GM19438 (cell line): Measurements from ENCODE around the gene PCDH15.

Experiments
- ATAC-seq: cut with Tn5 transposase; IDR thresholded peaks from one replicate; pipeline ENCODE4 v1.9.1; 2021; ENCODE audit warnings: low read depth; ENCODE audit not compliant: unreplicated experiment

PCDH15 gene

DNA sequence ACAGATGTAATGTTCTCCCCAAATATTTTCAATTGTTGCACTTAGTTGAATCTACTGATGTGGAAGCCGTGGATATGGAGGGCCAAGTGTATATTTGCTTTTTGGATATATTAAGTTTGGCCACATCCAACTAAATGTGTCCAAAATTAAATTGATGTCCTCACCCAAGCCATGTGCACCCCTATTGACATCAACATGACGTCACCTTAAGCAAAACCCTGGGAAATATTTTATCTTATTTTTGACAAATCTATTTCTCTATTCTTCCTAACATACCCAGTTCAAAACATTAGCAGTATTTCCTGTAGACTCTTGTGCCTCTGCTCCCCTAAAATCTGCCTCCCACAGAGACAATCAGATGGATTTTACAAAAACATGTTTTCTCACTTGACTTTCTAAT is 652.5 kb downstream of the PCDH15 start:
- no peak for ATAC-seq

DNA sequence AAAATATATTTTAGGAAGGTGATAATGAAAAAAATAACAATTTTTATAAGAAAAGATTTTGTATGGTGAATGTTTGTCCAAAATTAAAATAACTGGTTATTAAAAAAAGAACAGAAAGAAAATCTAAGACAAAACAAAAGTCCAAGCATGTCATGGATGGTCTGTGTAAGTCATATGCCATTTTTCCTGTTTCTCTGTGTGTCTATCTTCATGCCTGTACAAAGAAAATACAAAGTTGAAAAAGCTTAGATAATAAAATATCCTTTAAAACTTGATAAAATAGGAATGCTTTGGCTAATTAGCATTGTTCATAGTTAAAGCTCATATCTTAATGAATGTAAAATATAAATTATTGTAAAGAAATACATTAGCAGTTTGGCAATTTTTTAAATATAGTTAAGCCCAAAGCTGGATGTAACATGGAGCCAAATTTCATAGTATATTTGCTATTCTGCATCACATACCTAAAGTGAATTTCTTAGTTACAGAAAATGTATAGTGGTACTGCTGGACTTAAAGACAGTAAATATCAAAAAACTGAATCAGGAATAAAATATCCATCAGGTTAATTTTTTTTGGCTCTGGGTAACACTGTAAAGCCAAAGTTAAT is 661.1 kb downstream of the PCDH15 start:
- no peak for ATAC-seq

GRCh38 chr10:54137396-54137795 is 663.6 kb downstream of the PCDH15 start:
- no peak for ATAC-seq

GRCh38 chr10:54133203-54133602 is 667.8 kb downstream of the PCDH15 start:
- ATAC-seq = no peak

DNA sequence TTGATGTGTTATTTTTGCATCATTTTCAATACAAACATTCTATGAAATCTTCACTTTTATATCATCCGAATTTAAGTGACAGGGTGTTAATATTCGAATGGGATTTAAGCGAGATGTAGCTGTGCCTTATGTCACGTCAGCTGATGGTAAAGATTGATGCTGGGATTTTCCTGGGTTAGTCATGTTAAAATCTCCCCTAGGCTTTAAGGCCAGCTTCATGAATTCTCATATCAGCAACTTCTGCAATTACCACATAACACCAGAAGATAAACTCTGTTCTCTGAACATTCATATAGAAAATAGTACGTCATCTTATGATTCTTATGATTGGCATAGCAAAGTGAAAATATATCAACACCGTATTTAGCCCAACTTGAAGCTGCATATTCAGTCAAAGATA is 669.2 kb downstream of the PCDH15 start:
- ATAC-seq = no peak

GRCh38 chr10:54130394-54130793 is 670.6 kb downstream of the PCDH15 start:
- ATAC-seq = no peak

DNA sequence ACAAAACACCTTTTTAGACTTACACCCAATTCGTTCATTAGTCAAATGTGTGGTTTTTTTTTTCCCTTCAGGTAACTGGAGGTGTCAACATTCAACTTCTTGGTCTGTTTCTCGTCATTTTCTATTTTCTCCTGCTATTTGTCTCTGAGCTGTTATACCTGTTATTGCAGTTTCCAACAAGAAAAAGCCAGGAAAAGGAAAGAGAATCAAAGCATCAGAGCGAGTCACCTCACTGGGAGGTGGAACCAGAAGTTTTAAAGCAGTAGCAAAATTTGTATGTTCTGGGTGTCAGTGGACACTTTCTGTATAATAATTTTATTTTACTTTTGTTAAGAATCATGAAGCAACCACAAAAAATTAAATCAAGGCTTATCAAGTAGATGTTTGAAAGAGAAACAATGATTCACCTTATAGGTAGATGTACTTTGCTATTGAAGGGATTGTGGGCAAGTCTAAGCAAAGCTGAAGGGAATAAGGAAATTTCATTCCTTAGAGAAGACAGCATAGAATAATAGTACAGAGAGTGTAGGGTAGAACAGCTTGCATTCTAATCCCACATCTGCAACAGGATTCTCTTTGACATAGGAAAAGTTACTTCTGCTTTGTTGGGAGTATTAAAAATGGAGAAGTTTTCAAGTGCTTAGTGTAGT is 675.8 kb downstream of the PCDH15 start:
- no peak for ATAC-seq

GRCh38 chr10:54124209-54124885 is 676.7 kb downstream of the PCDH15 start:
- no peak for ATAC-seq

GRCh38 chr10:54120806-54121205 is 680.2 kb downstream of the PCDH15 start:
- no peak for ATAC-seq

DNA sequence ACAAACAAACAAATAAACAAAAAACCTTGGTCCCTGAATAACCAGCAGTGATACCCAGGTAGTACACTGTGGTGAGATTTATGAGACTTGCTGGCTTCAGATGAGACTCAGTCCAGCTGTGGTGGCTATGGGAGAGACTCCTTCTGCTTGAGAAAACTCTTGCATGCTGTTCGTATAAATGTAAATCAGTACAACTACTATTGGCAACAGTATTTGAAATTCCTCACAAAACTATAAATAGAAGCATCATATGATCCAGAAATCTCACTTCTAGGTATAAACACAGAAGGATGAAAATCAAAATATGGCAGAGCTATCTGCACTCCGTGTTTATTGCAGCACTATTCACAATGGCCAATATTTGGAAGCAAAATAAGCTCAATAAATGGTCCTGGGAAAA is 692.1 kb downstream of the PCDH15 start:
- ATAC-seq = no peak

DNA sequence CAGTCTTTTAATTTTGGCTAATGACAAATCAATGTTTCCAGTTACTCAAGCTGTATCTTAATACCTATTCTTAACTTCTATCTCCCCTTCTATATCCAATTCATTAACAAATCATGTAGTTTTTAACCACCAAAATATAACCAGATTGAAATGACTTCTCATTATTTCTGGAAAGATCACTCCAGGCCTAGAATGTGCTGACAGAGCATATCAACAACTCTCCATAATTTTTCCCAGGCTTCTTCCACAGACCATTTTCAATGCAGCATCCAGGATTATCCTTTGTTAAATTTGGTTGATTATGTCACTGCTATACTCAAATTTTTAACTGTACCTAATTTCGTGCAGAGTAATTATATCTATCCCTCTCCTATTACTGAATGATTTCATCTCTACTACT is 704.1 kb downstream of the PCDH15 start:
- no peak for ATAC-seq

DNA sequence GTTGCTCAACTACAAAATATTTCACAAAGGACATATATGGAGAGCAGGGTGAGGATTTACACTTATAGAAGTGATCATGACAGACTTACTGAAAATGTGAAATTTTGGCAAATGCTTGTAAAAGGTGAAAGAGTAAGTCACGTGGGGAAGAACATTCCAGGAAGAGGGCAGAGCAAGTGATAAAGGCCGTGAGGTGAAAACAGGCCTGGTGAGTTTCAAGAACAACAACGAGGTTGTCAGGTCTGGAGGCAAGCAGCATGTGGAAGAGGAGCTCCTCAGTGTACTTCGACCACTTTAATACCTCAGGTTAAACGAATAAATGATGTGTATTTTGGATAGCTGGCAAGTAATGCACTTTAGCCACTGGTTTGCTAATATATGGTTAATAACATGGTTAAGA is 706.7 kb downstream of the PCDH15 start:
- no peak for ATAC-seq

DNA sequence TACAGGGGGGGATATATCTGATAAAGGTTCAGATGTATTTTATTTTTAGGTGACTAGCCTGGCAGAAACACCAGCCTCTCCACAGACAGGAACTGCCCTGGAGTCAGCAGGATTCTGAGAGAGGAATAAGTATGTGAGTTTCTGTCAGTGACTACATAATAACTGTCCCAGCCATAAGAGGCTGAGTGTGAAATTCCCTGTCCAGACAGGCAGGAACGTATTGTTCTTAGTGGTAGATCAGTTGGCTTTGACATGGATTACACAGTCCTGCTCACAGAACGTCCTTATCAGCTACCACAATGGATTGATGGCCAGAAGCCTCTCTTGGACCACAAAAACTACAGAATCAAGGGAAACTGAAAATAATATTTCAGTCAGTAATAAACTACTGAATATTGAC is 709.8 kb downstream of the PCDH15 start:
- no peak for ATAC-seq

DNA sequence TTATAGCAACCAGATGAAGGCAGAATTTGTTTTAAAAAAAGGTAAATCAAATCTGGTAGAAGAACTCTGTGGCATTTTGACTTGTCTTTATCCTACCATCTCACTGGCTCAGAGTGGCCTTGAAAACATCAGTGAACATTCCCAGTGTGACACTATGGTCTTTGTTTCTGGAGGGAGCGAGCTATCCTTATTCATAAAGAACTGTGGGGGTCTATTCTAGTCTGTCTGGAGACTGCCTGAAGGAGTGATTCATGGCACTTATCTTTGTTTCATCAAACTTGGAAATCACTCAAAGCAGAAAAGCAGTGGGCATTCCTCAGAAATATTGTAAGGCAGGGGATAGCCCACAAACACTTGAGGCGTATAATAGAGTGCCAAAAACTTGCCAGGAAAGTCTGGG is 719.1 kb downstream of the PCDH15 start:
- ATAC-seq = no peak

DNA sequence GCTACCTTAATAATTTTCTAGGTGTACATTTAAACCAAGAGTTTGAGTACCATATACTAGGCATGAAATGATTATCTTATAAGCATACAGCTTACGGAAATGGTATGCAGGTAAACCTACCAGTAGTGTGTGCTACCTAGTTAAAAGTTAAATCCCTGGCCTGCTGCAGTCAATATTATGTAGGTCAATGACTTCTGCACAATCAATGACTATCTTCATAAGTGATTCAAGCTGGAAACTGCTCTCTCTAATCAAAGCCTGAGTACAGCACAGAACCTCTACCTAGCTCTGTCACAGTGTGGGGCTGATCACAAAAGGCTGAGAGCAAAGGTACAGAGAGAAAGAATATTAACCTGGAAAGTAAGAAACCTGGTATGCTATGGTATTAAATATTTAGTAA is 733.7 kb downstream of the PCDH15 start:
- ATAC-seq = no peak

DNA sequence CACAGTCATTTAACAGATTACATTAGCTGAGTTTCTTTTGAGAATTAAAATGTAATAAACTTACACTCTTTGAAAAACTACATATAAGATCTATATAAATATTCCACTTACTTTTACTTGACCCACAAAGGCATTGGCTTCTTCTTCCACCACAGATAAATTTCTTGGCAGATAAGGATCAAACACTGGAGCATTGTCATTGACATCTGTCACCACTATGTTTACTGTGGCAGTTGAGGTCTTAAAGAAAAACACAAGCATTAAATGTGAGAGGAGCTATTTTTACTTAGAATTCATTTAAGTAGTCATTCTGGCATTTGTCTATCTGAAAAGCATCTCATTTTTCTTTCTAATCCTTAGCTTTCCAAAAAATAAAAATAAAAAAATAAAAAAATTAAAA is 734.4 kb downstream of the PCDH15 start:
- no peak for ATAC-seq

DNA sequence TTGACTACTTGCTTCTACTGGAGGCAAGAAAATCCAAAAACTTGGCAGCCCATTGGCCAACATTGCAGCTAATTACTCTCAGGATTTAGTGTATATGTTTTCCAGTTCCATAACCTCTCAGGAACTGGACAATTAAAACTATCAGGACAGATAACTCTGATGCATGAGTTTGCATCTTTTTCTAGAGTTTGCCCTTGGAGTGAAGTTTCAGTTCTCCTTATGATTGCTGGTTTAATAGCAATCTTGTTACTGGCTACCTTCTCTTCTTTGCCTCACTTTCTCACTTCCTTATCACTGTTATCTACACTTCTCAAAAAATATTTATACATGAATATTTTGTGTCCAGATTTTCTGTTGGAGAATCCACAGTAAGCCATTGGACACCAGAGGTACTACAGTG is 735.9 kb downstream of the PCDH15 start:
- no peak for ATAC-seq

DNA sequence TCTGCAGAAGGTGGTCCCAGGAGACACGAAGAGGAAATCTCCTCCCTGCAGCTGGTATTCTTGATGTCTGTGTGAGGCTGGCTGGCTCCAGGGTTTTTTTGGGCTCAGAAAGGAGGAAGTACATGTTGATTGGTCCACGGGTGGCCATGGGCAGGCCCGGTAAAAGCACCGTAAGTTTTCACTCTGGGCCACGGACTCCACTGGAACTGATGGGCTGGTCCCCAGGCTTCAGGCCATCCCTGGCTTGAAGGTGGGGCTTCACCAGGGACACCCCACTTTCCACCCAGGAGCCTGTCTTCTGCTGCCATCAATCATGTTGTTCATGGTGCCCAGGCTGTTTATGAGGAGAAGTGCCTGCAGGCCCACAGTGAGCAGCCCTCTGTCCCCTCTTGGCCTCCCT is 736.8 kb downstream of the PCDH15 start:
- ATAC-seq = no peak

- ATAC-seq = no peak
Observed at GRCh38 chr10:54063514-54063913, 737.5 kb downstream of the PCDH15 start.

DNA sequence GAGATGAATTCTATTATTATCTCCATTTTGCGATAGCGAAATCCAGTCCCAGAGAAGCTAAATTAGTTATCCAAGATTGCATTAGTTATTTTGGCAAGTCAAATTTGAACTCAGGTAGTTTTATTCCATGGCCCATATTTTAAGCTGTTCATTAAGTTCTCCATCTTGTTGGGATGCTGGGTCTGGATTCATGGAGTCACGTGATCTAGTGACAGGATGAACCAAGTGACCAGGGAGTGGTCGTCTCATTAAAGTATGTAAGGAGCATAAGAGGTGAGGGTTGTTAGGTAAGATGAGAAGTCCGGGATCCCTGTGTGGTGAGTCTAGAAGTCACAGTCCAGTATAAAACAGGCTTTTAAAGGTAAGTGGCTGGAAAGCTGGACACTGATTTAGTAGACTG is 740.5 kb downstream of the PCDH15 start:
- no peak for ATAC-seq

GRCh38 chr10:54057357-54057756 is 743.7 kb downstream of the PCDH15 start:
- ATAC-seq = no peak

DNA sequence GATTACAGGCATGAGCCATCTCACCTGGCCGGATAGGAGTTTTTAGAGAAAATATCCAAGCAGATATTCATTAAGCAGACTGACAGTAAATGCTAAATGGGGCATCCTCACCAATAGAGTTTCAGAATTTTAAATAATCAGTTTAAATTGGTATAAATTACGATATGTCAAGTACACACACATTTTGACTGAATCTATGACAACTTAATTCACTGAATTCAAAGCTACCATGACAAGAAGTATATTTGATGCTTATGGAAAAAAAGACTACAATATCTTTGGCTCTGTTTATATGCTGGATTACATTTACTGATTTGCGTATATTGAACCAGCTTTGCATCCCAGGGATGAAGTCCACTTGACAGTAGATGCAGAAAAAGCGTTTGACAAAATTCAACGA is 774.7 kb downstream of the PCDH15 start:
- no peak for ATAC-seq
